Glutamatergic neuron (in vitro differentiated cells): ENCODE measurements around the gene IFNA5. TPM values are rescaled to one million over a fixed set of nuclear protein-coding genes. Genes with fewer than 3 reads are reported as not detected.

Experiments used
- DNase-seq: peaks from one replicate; pipeline ENCODE4 v3.0.0; 2022
- H3K27ac Mint-ChIP-seq: one replicate; pipeline ENCODE4 v1.8.0; 2020; ENCODE audit warnings: mild to moderate bottlenecking, mixed read lengths, inconsistent platforms; ENCODE audit not compliant: unreplicated experiment
- H3K27me3 Mint-ChIP-seq: one replicate; pipeline ENCODE4 v1.8.0; 2020; ENCODE audit warnings: mild to moderate bottlenecking, moderate library complexity, mixed read lengths, inconsistent platforms; ENCODE audit not compliant: unreplicated experiment
- H3K36me3 Mint-ChIP-seq: one replicate; pipeline ENCODE4 v1.8.0; 2020; ENCODE audit warnings: mild to moderate bottlenecking, mixed read lengths, inconsistent platforms; ENCODE audit not compliant: unreplicated experiment
- H3K4me1 Mint-ChIP-seq: one replicate; pipeline ENCODE4 v1.8.0; 2020; ENCODE audit warnings: mild to moderate bottlenecking, low read depth, mixed read lengths, inconsistent platforms; ENCODE audit not compliant: unreplicated experiment
- H3K4me3 Mint-ChIP-seq: one replicate; pipeline ENCODE4 v1.8.0; 2020; ENCODE audit warnings: mild to moderate bottlenecking, mixed read lengths, inconsistent platforms; ENCODE audit not compliant: unreplicated experiment
- H3K9me3 Mint-ChIP-seq: one replicate; pipeline ENCODE4 v1.8.0; 2020; ENCODE audit warnings: mild to moderate bottlenecking, moderate library complexity, mixed read lengths, inconsistent platforms; ENCODE audit not compliant: unreplicated experiment
- CTCF ChIP-seq: fragments of 200-600 bp; sonication (generic); IDR thresholded peaks from one replicate; pipeline ENCODE4 v1.5.0; 2021; ENCODE audit not compliant: partially characterized antibody, unreplicated experiment
- total RNA-seq: library from RNA; stranded (reverse); fragmentation: NEBNext Ultra II Directional; extraction: Animal tissue kit (Norgen Biotek cat#: 25700); gene quantifications from one replicate; pipeline ENCODE4 v1.2.1, GENCODE V29; 2021; ENCODE audit not compliant: unreplicated experiment

Gene IFNA5
- total RNA-seq, 1 donor from 2014 or later: not detected

- Mint-ChIP-seq H3K27ac (no peak overlapping the region), H3K4me3 (no peak overlapping the region), H3K4me1 (peaks cover 13% of the 10 kb centered on the region), H3K27me3 (no peaks in the 10 kb centered on the region), H3K36me3 (no peaks in the 10 kb centered on the region), H3K9me3 (no peaks in the 10 kb centered on the region)
- DNase-seq: no peak
- no peak for TF ChIP-seq CTCF
Measured at GRCh38 chr9:21316032-21316842, 11.1 kb upstream of the IFNA5 start.

- H3K27me3 Mint-ChIP-seq: no peaks in the 10 kb centered on the region
- no peaks in the 10 kb centered on the region for H3K36me3 Mint-ChIP-seq
- no peak overlapping the region for H3K4me3 Mint-ChIP-seq
- H3K4me1 Mint-ChIP-seq: no peaks in the 10 kb centered on the region
- DNase-seq: no peak
- H3K9me3 Mint-ChIP-seq: no peaks in the 10 kb centered on the region
- no peak for TF ChIP-seq CTCF
- no peak overlapping the region for H3K27ac Mint-ChIP-seq
Measured at GRCh38 chr9:21314152-21314551, 9.0 kb upstream of the IFNA5 start.

- H3K27ac Mint-ChIP-seq: no peak overlapping the region
- no peaks in the 10 kb centered on the region for H3K4me1 Mint-ChIP-seq
- H3K4me3 Mint-ChIP-seq: no peak overlapping the region
- H3K27me3 Mint-ChIP-seq: no peaks in the 10 kb centered on the region
- DNase-seq: no peak
- no peaks in the 10 kb centered on the region for H3K9me3 Mint-ChIP-seq
- TF ChIP-seq CTCF: no peak
- no peaks in the 10 kb centered on the region for H3K36me3 Mint-ChIP-seq
Measured at GRCh38 chr9:21311889-21312288, 6.8 kb upstream of the IFNA5 start.

- Mint-ChIP-seq H3K9me3 (no peaks in the 10 kb centered on the region), H3K27me3 (no peaks in the 10 kb centered on the region), H3K36me3 (no peaks in the 10 kb centered on the region), H3K4me1 (no peaks in the 10 kb centered on the region), H3K4me3 (no peak overlapping the region), H3K27ac (no peak overlapping the region)
- DNase-seq: no peak
- no peak for TF ChIP-seq CTCF
Measured at GRCh38 chr9:21295992-21296391, 9.1 kb downstream of the IFNA5 start.

GRCh38 chr9:21294904-21295538, 10.1 kb downstream of the IFNA5 start:
- no peaks in the 10 kb centered on the region for H3K27me3 Mint-ChIP-seq
- no peaks in the 10 kb centered on the region for H3K4me1 Mint-ChIP-seq
- no peak for TF ChIP-seq CTCF
- H3K9me3 Mint-ChIP-seq: no peaks in the 10 kb centered on the region
- no peaks in the 10 kb centered on the region for H3K36me3 Mint-ChIP-seq
- DNase-seq: no peak
- no peak overlapping the region for H3K27ac Mint-ChIP-seq
- no peak overlapping the region for H3K4me3 Mint-ChIP-seq
